Hepatocyte (in vitro differentiated cells): ENCODE measurements around the gene OCRL.

Experiments used
- EZH2 ChIP-seq: fragments of 200-600 bp; sonication (generic); IDR thresholded peaks from 2 replicates; pipeline ENCODE4 v1.6.1; 2016; ENCODE audit warnings: antibody characterized with exemption, mild to moderate bottlenecking, borderline replicate concordance
- EZH2phosphoT487 ChIP-seq: fragments of 200-600 bp; sonication (generic); IDR thresholded peaks from one replicate; pipeline ENCODE4 v1.6.1; 2018; ENCODE audit warnings: antibody characterized with exemption, mild to moderate bottlenecking, low read depth, moderate library complexity; ENCODE audit not compliant: unreplicated experiment, severe bottlenecking
- TF ChIP-seq, protein P1 (sequence below): fragments of 200-600 bp; sonication (generic); IDR thresholded peaks from 2 replicates; pipeline ENCODE4 v1.5.1; 2016; ENCODE audit warnings: antibody characterized with exemption, mild to moderate bottlenecking; ENCODE audit not compliant: poor library complexity

DNA sequence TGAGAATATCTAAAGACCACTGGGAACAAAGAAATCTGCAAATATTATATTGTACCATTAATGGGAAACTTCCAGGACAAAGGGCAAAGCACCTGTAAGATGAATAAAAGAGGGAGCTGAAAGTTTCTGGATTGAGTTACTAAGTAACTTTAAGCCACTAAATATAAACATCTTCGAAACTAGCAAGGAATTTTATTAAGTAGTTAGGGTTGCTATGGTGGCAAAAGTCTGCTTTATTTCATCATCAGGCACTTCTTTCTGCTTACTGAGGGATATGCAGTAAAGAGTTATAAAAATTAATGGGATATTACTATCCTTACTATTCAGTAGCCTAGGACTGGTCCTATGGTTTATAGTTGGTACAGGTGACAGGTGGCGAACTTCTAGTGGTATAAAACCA, 49.7 kb upstream of the OCRL start:
- TF ChIP-seq EZH2, result no peak
- TF ChIP-seq, protein P1, sequence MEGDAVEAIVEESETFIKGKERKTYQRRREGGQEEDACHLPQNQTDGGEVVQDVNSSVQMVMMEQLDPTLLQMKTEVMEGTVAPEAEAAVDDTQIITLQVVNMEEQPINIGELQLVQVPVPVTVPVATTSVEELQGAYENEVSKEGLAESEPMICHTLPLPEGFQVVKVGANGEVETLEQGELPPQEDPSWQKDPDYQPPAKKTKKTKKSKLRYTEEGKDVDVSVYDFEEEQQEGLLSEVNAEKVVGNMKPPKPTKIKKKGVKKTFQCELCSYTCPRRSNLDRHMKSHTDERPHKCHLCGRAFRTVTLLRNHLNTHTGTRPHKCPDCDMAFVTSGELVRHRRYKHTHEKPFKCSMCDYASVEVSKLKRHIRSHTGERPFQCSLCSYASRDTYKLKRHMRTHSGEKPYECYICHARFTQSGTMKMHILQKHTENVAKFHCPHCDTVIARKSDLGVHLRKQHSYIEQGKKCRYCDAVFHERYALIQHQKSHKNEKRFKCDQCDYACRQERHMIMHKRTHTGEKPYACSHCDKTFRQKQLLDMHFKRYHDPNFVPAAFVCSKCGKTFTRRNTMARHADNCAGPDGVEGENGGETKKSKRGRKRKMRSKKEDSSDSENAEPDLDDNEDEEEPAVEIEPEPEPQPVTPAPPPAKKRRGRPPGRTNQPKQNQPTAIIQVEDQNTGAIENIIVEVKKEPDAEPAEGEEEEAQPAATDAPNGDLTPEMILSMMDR, result no peak
- no peak for TF ChIP-seq EZH2phosphoT487
